GM06990 (cell line): Measurements from ENCODE around the gene IRGQ.

Source experiments
- DNase-seq: peaks from one replicate; pipeline ENCODE4 v3.0.0-alpha.2; 2011; ENCODE audit not compliant: insufficient read length; ENCODE audit errors: extremely low read depth
- H3K27me3 ChIP-seq: replicated peaks from 2 replicates; pipeline ENCODE4 v1.6.0; 2011; ENCODE audit warnings: low read length; ENCODE audit not compliant: control insufficient read depth, insufficient read depth
- H3K36me3 ChIP-seq: 2 replicates; pipeline ENCODE4 v1.5.1; 2011; ENCODE audit warnings: low read length; ENCODE audit not compliant: control insufficient read depth, insufficient read depth
- H3K4me3 ChIP-seq: replicated peaks from 2 replicates; pipeline ENCODE4 v1.5.1; 2011; ENCODE audit warnings: low read depth, mild to moderate bottlenecking, control low read depth, low read length
- CTCF ChIP-seq: IDR thresholded peaks from 2 replicates; pipeline ENCODE4 v1.5.1; 2011; ENCODE audit warnings: low read length, control low read depth, mild to moderate bottlenecking, inconsistent platforms; ENCODE audit not compliant: insufficient read depth, poor library complexity, severe bottlenecking

Gene IRGQ

GRCh38 chr19:43620061-43621001 is 24.4 kb upstream of the IRGQ start:
- no peak for TF ChIP-seq CTCF
- Histone ChIP-seq H3K36me3 (no peaks in the 10 kb centered on the region), H3K4me3 (peak overlapping the region; percentile 84), H3K27me3 (no peaks in the 10 kb centered on the region)
- DNase-seq, result no peak

GRCh38 chr19:43619262-43620060 is 23.5 kb upstream of the IRGQ start, which contains the start of gene ZNF428:
Gene ZNF428, minus strand, starts transcription at chr19:43619629. Its CDS starts 5,325 bp downstream, at chr19:43614304.
- Histone ChIP-seq H3K27me3 (no peaks in the 10 kb centered on the region), H3K36me3 (no peaks in the 10 kb centered on the region), H3K4me3 (peak within 1 kb of the TSS; percentile 84)
- peak; percentile 92 for DNase-seq
- TF ChIP-seq CTCF, result no peak

GRCh38 chr19:43618921-43619261 is 23.0 kb upstream of the IRGQ start:
- Histone ChIP-seq H3K36me3 (no peaks in the 10 kb centered on the region), H3K27me3 (no peaks in the 10 kb centered on the region), H3K4me3 (peak overlapping the region; percentile 84)
- DNase-seq, result no peak
- no peak for TF ChIP-seq CTCF

GRCh38 chr19:43616954-43617353 is 21.0 kb upstream of the IRGQ start:
- Histone ChIP-seq H3K27me3 (no peaks in the 10 kb centered on the region), H3K36me3 (peaks cover 1% of the 10 kb centered on the region; the same call in 1 of the 2 replicates), H3K4me3 (no peak overlapping the region)
- TF ChIP-seq CTCF, result no peak
- no peak for DNase-seq

- Histone ChIP-seq H3K36me3 (peaks cover 1% of the 10 kb centered on the region; the same call in 1 of the 2 replicates), H3K27me3 (no peaks in the 10 kb centered on the region), H3K4me3 (no peak overlapping the region)
- DNase-seq, result no peak
- TF ChIP-seq CTCF, result no peak
These were observed 20.4 kb upstream of the IRGQ start for GRCh38 chr19:43616306-43616705.
